ENCODE measurements around the gene DCUN1D3.

DCUN1D3 gene

DNA sequence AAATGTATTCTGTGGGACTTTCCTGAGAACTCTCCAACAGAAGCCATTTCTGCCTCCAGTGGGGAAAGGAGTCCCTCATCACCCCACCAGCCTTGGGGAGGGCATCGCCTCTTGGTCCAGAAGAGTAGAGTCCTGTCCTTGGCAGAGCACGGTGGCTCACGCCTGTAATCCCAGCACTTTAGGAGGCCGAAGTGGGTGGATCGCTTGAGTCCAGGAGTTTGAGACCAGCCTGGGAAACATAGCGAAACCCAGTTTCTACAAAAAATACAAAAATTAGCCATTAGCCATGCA, 41.4 kb upstream of the DCUN1D3 start:
- no peaks in the 10 kb centered on the region for H3F3A ChIP-seq (ENCODE audit: insufficient read depth)
- no peaks in the 10 kb centered on the region for H4K20me1 ChIP-seq (ENCODE audit: low read depth, low read length)
- no peaks in the 10 kb centered on the region for H3K27me3 ChIP-seq (ENCODE audit: low read length)
- no peak overlapping the region for H3K27ac ChIP-seq (ENCODE audit: low read depth, low read length)
- H3K79me2 ChIP-seq (ENCODE audit: insufficient read depth, low read length) = no peaks in the 10 kb centered on the region
- no peak overlapping the region for H2AFZ ChIP-seq (ENCODE audit: low read depth, low read length, severe bottlenecking)
- no peaks in the 10 kb centered on the region for H3K36me3 ChIP-seq (ENCODE audit: low read length)
- no peak overlapping the region for H3K4me3 ChIP-seq (ENCODE audit: insufficient read depth, low read length, poor library complexity, severe bottlenecking)
- H3K9me3 ChIP-seq (ENCODE audit: insufficient read depth, low read length) = no peaks in the 10 kb centered on the region
- TF ChIP-seq, protein P1, sequence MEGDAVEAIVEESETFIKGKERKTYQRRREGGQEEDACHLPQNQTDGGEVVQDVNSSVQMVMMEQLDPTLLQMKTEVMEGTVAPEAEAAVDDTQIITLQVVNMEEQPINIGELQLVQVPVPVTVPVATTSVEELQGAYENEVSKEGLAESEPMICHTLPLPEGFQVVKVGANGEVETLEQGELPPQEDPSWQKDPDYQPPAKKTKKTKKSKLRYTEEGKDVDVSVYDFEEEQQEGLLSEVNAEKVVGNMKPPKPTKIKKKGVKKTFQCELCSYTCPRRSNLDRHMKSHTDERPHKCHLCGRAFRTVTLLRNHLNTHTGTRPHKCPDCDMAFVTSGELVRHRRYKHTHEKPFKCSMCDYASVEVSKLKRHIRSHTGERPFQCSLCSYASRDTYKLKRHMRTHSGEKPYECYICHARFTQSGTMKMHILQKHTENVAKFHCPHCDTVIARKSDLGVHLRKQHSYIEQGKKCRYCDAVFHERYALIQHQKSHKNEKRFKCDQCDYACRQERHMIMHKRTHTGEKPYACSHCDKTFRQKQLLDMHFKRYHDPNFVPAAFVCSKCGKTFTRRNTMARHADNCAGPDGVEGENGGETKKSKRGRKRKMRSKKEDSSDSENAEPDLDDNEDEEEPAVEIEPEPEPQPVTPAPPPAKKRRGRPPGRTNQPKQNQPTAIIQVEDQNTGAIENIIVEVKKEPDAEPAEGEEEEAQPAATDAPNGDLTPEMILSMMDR (IDR thresholded peaks at IDR 0.05; ENCODE audit: insufficient read depth, low read length, poor library complexity, severe bottlenecking) = no peak
- no peak for TF ChIP-seq EZH2phosphoT487 (conservative IDR thresholded peaks at IDR 0.05; ENCODE audit: low read length)
- H3K9ac ChIP-seq (ENCODE audit: low read length) = no peak overlapping the region
- no peaks in the 10 kb centered on the region for H3K9me2 ChIP-seq (replicated peaks; ENCODE audit: insufficient read depth, low read length)
- no peak overlapping the region for H3K4me2 ChIP-seq (ENCODE audit: low read depth, low read length, poor library complexity, severe bottlenecking)

DNA sequence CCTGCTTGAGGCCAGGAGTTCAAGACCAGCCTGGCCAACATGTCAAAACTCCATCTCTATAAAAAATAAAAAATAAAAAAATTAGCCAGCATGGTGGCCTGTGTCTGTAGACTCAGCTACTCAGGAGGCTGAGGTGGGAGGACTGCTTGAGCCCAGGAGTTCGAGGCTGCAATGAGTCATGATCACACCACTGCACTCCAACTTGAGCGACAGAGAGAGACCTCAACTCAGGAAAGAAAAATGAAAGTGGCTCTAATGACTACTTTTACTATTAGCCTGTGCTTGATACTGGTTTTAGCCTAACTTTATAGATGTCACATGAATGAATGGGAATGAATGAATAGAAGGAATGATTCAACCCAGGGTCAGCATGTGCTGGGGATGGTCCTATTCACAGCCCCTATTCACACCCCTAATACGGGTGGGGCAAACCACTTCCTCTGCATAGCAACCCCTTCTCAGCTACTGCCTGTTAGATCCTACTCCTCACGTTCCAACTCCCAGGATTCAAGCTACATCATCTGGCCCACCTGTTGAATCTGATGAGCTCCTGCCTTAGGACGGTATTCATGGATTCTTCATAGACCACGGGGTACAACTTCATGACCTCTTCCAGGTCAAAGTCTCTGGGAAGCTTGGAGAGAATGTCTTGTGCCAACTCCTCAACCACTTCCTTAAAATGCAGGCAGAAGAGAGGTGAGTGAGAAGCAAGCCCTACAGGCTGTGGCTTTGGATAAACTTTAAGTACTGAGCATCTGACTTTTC, 40.9 kb upstream of the DCUN1D3 start:
- Histone ChIP-seq H3K9ac (ENCODE audit: low read length) (no peak overlapping the region), H3K9me3 (ENCODE audit: insufficient read depth, low read length) (no peaks in the 10 kb centered on the region), H3K27ac (ENCODE audit: low read depth, low read length) (no peak overlapping the region), H3K27me3 (ENCODE audit: low read length) (no peaks in the 10 kb centered on the region), H3K79me2 (ENCODE audit: insufficient read depth, low read length) (no peaks in the 10 kb centered on the region), H2AFZ (ENCODE audit: low read depth, low read length, severe bottlenecking) (no peak overlapping the region), H3K4me2 (ENCODE audit: low read depth, low read length, poor library complexity, severe bottlenecking) (no peak overlapping the region), H3K36me3 (ENCODE audit: low read length) (no peaks in the 10 kb centered on the region), H3K4me3 (ENCODE audit: insufficient read depth, low read length, poor library complexity, severe bottlenecking) (no peak overlapping the region), H3K9me2 (replicated peaks; ENCODE audit: insufficient read depth, low read length) (no peaks in the 10 kb centered on the region), H4K20me1 (ENCODE audit: low read depth, low read length) (no peaks in the 10 kb centered on the region), H3F3A (ENCODE audit: insufficient read depth) (no peaks in the 10 kb centered on the region)
- TF ChIP-seq, protein P1 (IDR thresholded peaks at IDR 0.05; ENCODE audit: insufficient read depth, low read length, poor library complexity, severe bottlenecking) = no peak
- no peak for TF ChIP-seq EZH2phosphoT487 (conservative IDR thresholded peaks at IDR 0.05; ENCODE audit: low read length)

DNA sequence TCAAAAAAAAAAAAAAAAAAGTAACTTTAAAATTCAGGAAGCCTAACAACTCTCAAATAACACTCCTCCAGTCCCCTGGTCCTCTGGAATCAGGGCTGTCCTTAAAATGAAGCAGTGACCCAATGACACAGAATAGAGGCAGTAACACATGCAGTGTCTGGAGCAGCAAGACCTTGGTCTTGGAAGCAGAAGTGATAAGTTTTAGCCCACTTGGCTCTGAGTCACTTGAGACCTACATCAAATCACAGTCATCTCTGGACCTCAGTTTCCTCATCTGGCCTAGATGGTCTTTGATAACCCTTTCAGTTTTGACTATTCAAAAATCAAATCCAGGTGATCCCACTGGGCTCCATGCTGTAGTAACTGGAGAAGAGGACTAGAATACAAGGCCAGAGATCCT, 39.5 kb upstream of the DCUN1D3 start:
- H3K36me3 ChIP-seq (ENCODE audit: low read length) = no peaks in the 10 kb centered on the region
- no peaks in the 10 kb centered on the region for H3K9me2 ChIP-seq (replicated peaks; ENCODE audit: insufficient read depth, low read length)
- H3K27ac ChIP-seq (ENCODE audit: low read depth, low read length) = no peak overlapping the region
- H3F3A ChIP-seq (ENCODE audit: insufficient read depth) = no peaks in the 10 kb centered on the region
- H2AFZ ChIP-seq (ENCODE audit: low read depth, low read length, severe bottlenecking) = no peak overlapping the region
- H3K9me3 ChIP-seq (ENCODE audit: insufficient read depth, low read length) = no peaks in the 10 kb centered on the region
- TF ChIP-seq, protein P1 (IDR thresholded peaks at IDR 0.05; ENCODE audit: insufficient read depth, low read length, poor library complexity, severe bottlenecking) = no peak
- H3K79me2 ChIP-seq (ENCODE audit: insufficient read depth, low read length) = no peaks in the 10 kb centered on the region
- H3K27me3 ChIP-seq (ENCODE audit: low read length) = no peaks in the 10 kb centered on the region
- no peaks in the 10 kb centered on the region for H4K20me1 ChIP-seq (ENCODE audit: low read depth, low read length)
- H3K4me3 ChIP-seq (ENCODE audit: insufficient read depth, low read length, poor library complexity, severe bottlenecking) = no peak overlapping the region
- H3K4me2 ChIP-seq (ENCODE audit: low read depth, low read length, poor library complexity, severe bottlenecking) = no peak overlapping the region
- H3K9ac ChIP-seq (ENCODE audit: low read length) = no peak overlapping the region

Data from SU-DHL-6 (cell line).